Esophagus (tissue), 2 donors: ENCODE measurements around the gene GRIK2. TPM values are rescaled to one million over a fixed set of nuclear protein-coding genes. Genes with fewer than 3 reads are reported as not detected.

Experiments used
- H3K27ac ChIP-seq, 2 donors: one replicate each; pipeline ENCODE4 v1.5.1; 2013; ENCODE audit warnings: low read depth in 2 of 2, mild to moderate bottlenecking in 2 of 2, inconsistent platforms in 1 of 2, low read length in 1 of 2, moderate library complexity in 1 of 2
- H3K27me3 ChIP-seq, 2 donors: one replicate each; pipeline ENCODE4 v1.6.1; 2013; ENCODE audit warnings: low read length in 2 of 2, control low read depth in 1 of 2, mild to moderate bottlenecking in 1 of 2; ENCODE audit not compliant: insufficient read depth in 2 of 2, control insufficient read depth in 1 of 2
- H3K36me3 ChIP-seq, 2 donors: one replicate each; pipeline ENCODE4 v1.6.1; 2013; ENCODE audit warnings: low read length in 1 of 2; ENCODE audit not compliant: control insufficient read depth in 2 of 2, insufficient read depth in 2 of 2
- H3K4me1 ChIP-seq, 2 donors: one replicate each; pipeline ENCODE4 v1.6.1; 2013; ENCODE audit warnings: low read length in 1 of 2; ENCODE audit not compliant: control insufficient read depth in 2 of 2, insufficient read depth in 2 of 2
- H3K4me3 ChIP-seq, 2 donors: one replicate each; pipeline ENCODE4 v1.5.1; 2013; ENCODE audit warnings: low read length in 2 of 2, mild to moderate bottlenecking in 2 of 2, low read depth in 1 of 2, moderate library complexity in 1 of 2
- H3K9me3 ChIP-seq, 2 donors: one replicate each; pipeline ENCODE4 v1.6.1; 2013; ENCODE audit warnings: mild to moderate bottlenecking in 2 of 2, low read depth in 1 of 2, low read length in 1 of 2, moderate library complexity in 1 of 2; ENCODE audit not compliant: control insufficient read depth in 2 of 2, insufficient read depth in 1 of 2
- WGBS, 2 donors: extraction: QIAGEN DNeasy Blood & Tissue Kit; methylation state at CpG; one replicate each; pipeline ENCODE4 v1.1.7; 2013; 5-methylcytosine and 5-hydroxymethylcytosine counted together
- polyA plus RNA-seq, 2 donors: library from polyadenylated mRNA; stranded (reverse); fragments of 200-250 nt; gene quantifications; one replicate each; pipeline ENCODE4 v1.2.3, GENCODE V29; 2013
- donor health status: healthy with polysubstance abuse.
- donor health status: Bipolar disorder and iron deficiency.

Gene GRIK2
- polyA plus RNA-seq, 2 donors, result 0.06 to 0.08 TPM

GRCh38 chr6:101826678-101827077 lies 433.2 kb downstream of the GRIK2 start:
- Histone ChIP-seq H3K9me3 (no peaks in the 10 kb centered on the region), H3K36me3 (no peaks in the 10 kb centered on the region), H3K27me3 (no peaks in the 10 kb centered on the region), H3K4me1 (no peaks in the 10 kb centered on the region), H3K27ac (no peak overlapping the region), H3K4me3 (no peak overlapping the region)
- 66 to 67% methylated on average over 3 of the region's 3 CpGs for WGBS, 2 donors

GRCh38 chr6:101830501-101831031 lies 437.1 kb downstream of the GRIK2 start:
- no peaks in the 10 kb centered on the region for H3K27me3 ChIP-seq
- H3K4me1 ChIP-seq, result no peaks in the 10 kb centered on the region
- H3K27ac ChIP-seq, result no peak overlapping the region
- no peaks in the 10 kb centered on the region for H3K9me3 ChIP-seq
- no peak overlapping the region for H3K4me3 ChIP-seq
- H3K36me3 ChIP-seq, result no peaks in the 10 kb centered on the region

DNA sequence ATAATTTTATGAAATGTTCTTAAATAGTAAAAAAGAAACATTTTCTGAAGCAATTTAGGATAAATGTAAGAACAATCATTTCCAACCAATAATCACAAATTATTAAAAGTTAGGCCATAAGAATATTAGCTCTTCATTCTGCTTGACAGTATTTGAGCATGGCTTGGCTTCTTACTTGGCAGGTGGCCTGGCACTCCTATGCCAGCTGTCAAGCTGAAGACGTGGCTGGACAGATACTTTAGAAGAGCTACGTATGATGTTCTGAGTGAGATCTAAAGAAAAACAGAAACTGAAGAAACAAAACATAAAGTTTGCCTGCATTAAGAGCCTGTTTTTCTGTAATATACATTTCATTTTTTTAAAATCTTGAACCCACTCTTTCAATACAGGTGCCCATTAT lies 438.9 kb downstream of the GRIK2 start:
- 37 to 40% methylated on average over 2 of the region's 2 CpGs for WGBS, 2 donors
- no peaks in the 10 kb centered on the region for H3K4me1 ChIP-seq
- no peaks in the 10 kb centered on the region for H3K36me3 ChIP-seq
- H3K27ac ChIP-seq, result no peak overlapping the region
- no peaks in the 10 kb centered on the region for H3K27me3 ChIP-seq
- H3K9me3 ChIP-seq, result no peaks in the 10 kb centered on the region
- H3K4me3 ChIP-seq, result no peak overlapping the region

DNA sequence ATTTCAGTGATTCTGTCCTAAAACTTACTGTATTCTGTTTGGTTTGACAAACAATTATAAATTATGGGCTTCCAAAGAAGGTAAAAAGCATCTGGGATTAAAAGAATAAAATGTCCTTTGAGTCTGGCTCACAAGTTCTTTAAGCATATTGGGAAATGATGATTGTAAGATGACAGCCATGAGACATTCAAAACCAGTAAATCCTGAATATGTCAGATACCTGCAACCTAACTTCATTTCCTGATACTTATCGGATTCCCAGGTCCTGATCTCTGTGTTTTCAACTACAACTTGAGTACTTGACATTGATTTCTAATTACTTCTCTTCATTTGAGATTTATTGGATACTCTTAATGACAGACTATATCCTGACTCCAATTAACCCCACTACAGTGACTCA lies 446.6 kb downstream of the GRIK2 start:
- H3K9me3 ChIP-seq, result no peaks in the 10 kb centered on the region

GRCh38 chr6:101845172-101845571 lies 451.7 kb downstream of the GRIK2 start:
- no peaks in the 10 kb centered on the region for H3K4me1 ChIP-seq
- H3K4me3 ChIP-seq, result no peak overlapping the region
- H3K9me3 ChIP-seq, result no peaks in the 10 kb centered on the region
- no peak overlapping the region for H3K27ac ChIP-seq
- WGBS, 2 donors, result 0 to 16% methylated on average over 2 of the region's 2 CpGs
- no peaks in the 10 kb centered on the region for H3K27me3 ChIP-seq
- no peaks in the 10 kb centered on the region for H3K36me3 ChIP-seq

More for the DNA sequence above, 446.6 kb downstream of the GRIK2 start:
- Histone ChIP-seq H3K36me3 (no peaks in the 10 kb centered on the region), H3K4me3 (no peak overlapping the region), H3K27ac (no peak overlapping the region), H3K4me1 (no peaks in the 10 kb centered on the region), H3K27me3 (no peaks in the 10 kb centered on the region)
- 73 to 77% methylated on average over 1 of the region's 1 CpG for WGBS, 2 donors

- Histone ChIP-seq H3K27ac (no peak overlapping the region), H3K4me3 (no peak overlapping the region), H3K9me3 (no peaks in the 10 kb centered on the region), H3K27me3 (no peaks in the 10 kb centered on the region), H3K4me1 (no peaks in the 10 kb centered on the region), H3K36me3 (no peaks in the 10 kb centered on the region)
- 78 to 88% methylated on average over 1 of the region's 1 CpG for WGBS, 2 donors
Observed at GRCh38 chr6:101845621-101846020, 452.1 kb downstream of the GRIK2 start.

DNA sequence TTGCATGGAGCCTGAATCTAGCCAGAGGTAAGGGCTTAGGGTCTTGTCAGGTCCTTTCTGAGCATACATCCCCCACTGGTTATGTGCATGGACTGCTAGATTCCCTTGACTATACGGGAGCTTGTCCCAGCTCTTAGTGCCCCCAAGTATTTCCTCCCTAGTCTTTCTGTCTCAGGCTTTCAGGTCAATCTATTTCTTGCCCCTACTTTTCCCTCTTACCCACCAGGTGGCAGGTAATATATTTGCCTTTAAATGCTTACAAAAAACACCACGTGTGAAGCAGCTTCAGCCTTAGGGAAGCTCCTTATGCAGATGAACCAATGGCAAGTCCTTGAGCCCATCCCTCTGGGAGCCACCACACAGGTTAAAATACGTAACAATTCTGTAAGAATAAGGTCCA lies 454.2 kb downstream of the GRIK2 start:
- WGBS, 2 donors, result 48 to 59% methylated on average over 3 of the region's 3 CpGs
- Histone ChIP-seq H3K9me3 (no peaks in the 10 kb centered on the region), H3K36me3 (no peaks in the 10 kb centered on the region), H3K4me1 (no peaks in the 10 kb centered on the region), H3K27me3 (no peaks in the 10 kb centered on the region), H3K27ac (no peak overlapping the region), H3K4me3 (no peak overlapping the region)

DNA sequence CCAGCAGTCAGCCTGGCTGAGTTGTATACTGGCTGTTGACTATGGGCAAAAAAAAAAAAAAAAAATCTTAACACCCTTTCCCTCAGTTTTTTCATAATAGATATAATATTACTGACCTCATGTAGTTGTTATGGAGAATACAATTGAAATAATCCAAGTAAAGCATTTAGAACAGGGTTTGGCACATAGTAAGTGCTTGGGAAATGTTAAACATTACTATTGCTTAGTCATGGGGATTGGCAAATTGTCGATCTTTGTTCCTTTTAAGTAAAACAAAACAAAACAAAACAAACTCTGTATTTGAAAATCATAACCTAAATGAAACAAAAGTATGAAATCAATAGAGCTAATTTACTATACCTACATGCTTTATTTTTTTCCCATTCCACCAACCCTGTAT lies 458.4 kb downstream of the GRIK2 start:
- H3K9me3 ChIP-seq, result no peaks in the 10 kb centered on the region
- 36 to 37% methylated on average over 1 of the region's 1 CpG for WGBS, 2 donors
- H3K36me3 ChIP-seq, result no peaks in the 10 kb centered on the region
- H3K27ac ChIP-seq, result no peak overlapping the region
- H3K4me1 ChIP-seq, result no peaks in the 10 kb centered on the region
- H3K27me3 ChIP-seq, result no peaks in the 10 kb centered on the region
- no peak overlapping the region for H3K4me3 ChIP-seq

DNA sequence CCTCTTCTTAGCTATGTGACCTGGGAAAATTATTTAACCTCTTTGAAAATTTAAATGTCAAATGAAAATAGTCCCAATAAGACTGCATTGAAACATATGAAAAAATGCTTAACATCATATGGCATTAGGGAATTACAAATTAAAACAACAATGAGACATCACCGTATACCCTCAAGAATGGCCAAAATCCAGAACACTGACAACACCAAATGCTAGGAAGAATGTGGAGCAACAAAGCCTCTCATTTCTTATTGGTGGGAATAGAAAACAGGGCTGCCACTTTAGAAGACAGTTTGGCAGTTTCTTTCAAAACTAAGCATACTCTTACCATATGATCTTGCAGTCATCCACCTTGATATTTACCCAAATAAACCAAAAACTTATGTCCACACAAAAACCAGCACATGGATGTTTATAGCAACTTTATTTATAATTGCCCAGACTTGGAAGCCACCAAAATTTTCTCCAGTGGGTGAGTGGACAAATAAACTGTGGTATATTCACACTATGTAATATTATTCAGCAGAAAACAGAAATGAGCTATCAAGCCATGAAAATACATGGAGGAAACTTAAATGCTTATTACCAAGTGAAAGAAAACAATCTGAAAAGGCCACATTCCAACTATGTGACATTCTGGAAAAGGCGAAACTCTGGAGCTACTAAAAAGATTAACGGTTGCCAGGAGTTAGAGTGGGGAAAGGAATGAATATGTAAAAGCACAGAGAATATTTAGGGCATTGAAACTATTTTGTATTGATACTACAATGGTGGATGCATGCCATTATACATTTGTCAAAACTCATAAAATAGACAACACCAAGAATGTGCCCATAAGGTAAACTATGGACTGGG lies 459.9 kb downstream of the GRIK2 start:
- Histone ChIP-seq H3K27ac (no peak overlapping the region), H3K36me3 (no peaks in the 10 kb centered on the region)
- WGBS, 2 donors, result 88 to 89% methylated on average over 3 of the region's 3 CpGs

GRCh38 chr6:101876431-101876830 lies 482.9 kb downstream of the GRIK2 start:
- H3K27me3 ChIP-seq, result no peaks in the 10 kb centered on the region
- no peak overlapping the region for H3K4me3 ChIP-seq
- H3K36me3 ChIP-seq, result no peaks in the 10 kb centered on the region
- H3K4me1 ChIP-seq, result no peaks in the 10 kb centered on the region
- no peak overlapping the region for H3K27ac ChIP-seq
- no peaks in the 10 kb centered on the region for H3K9me3 ChIP-seq

More for the DNA sequence above, 459.9 kb downstream of the GRIK2 start:
- Histone ChIP-seq H3K9me3 (no peaks in the 10 kb centered on the region), H3K27me3 (no peaks in the 10 kb centered on the region), H3K4me3 (no peak overlapping the region), H3K4me1 (no peaks in the 10 kb centered on the region)
